Mucosa of rectum (tissue), 2 donors: ENCODE measurements around the gene FBXO15.

Experiments used
- H3K27ac ChIP-seq, 2 donors: one replicate each; pipeline ENCODE4 v1.7.0; 2013; ENCODE audit warnings: inconsistent platforms in 2 of 2, low read depth in 2 of 2, low read length in 2 of 2
- H3K27me3 ChIP-seq, 2 donors: one replicate each; pipeline ENCODE4 v1.7.0; 2013; ENCODE audit warnings: low read length in 2 of 2; ENCODE audit not compliant: control insufficient read depth in 2 of 2, insufficient read depth in 2 of 2
- H3K36me3 ChIP-seq, 2 donors: one replicate each; pipeline ENCODE4 v1.7.0; 2013; ENCODE audit warnings: low read length in 2 of 2; ENCODE audit not compliant: control insufficient read depth in 2 of 2, insufficient read depth in 2 of 2
- H3K4me1 ChIP-seq, 2 donors: one replicate each; pipeline ENCODE4 v1.7.0; 2013; ENCODE audit warnings: low read length in 2 of 2, mild to moderate bottlenecking in 1 of 2; ENCODE audit not compliant: control insufficient read depth in 2 of 2, insufficient read depth in 2 of 2
- H3K4me3 ChIP-seq, 2 donors: one replicate each; pipeline ENCODE4 v1.7.0; 2013; ENCODE audit warnings: low read length in 2 of 2
- H3K9ac ChIP-seq, 2 donors: one replicate each; pipeline ENCODE4 v1.7.0; 2013; ENCODE audit warnings: low read length in 2 of 2, low read depth in 1 of 2, mild to moderate bottlenecking in 1 of 2
- H3K9me3 ChIP-seq, 2 donors: one replicate each; pipeline ENCODE4 v1.7.0; 2013; ENCODE audit warnings: low read length in 2 of 2; ENCODE audit not compliant: control insufficient read depth in 2 of 2
- donor health status: healthy.
- donor health status: Normal muscosa, but diverticular disease.

FBXO15 gene

DNA sequence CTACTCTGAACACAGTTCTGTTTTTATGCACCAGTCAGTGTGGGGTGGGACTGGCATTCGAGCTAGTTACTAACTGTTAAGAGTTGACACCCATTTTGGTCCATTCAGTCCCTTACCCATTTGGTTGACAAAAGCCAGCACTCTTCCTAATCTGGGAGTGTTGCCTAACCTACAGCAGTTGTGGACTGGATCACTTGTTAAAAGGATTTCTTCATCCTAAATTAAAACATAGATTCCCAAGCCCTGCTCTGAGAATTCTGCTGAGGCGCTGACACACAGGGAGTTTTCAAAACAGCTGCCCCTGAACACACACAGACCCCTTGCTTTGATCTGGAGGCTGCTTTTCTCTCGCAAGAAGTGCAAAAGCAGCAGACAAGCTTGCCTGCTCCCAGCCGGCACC, 7.1 kb upstream of the FBXO15 start:
- H3K36me3 ChIP-seq: peaks cover 17 to 38% of the 10 kb centered on the region in 2 donors
- peaks cover 4 to 6% of the 10 kb centered on the region in 2 donors for H3K4me1 ChIP-seq
- no peaks in the 10 kb centered on the region for H3K9me3 ChIP-seq
- no peaks in the 10 kb centered on the region for H3K27me3 ChIP-seq
- no peak overlapping the region for H3K9ac ChIP-seq
- no peak overlapping the region for H3K27ac ChIP-seq
- no peak overlapping the region for H3K4me3 ChIP-seq

DNA sequence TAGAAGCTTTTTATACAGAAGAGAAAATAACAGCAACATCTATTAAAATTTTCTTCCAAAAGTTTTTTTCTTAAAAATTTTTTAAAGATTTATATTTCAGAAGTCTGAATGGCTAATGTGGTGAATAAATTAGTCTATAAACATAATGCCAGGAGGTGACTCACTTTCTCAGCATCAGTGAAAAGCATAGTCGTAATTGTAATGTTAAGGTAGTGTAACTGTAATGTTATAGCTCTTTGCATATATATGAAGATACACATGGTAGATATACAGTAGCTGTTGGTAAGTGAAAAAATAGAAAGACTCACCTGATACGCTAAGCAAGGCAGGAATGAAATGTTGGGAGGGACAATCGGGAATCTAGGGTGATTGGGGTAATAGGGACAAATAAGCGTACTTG, 6.2 kb upstream of the FBXO15 start:
- Histone ChIP-seq H3K27me3 (no peaks in the 10 kb centered on the region), H3K36me3 (peaks cover 17 to 28% of the 10 kb centered on the region in 2 donors), H3K4me3 (no peak overlapping the region), H3K27ac (no peak overlapping the region), H3K4me1 (peaks cover 11 to 14% of the 10 kb centered on the region in 2 donors), H3K9ac (no peak overlapping the region), H3K9me3 (no peaks in the 10 kb centered on the region)

DNA sequence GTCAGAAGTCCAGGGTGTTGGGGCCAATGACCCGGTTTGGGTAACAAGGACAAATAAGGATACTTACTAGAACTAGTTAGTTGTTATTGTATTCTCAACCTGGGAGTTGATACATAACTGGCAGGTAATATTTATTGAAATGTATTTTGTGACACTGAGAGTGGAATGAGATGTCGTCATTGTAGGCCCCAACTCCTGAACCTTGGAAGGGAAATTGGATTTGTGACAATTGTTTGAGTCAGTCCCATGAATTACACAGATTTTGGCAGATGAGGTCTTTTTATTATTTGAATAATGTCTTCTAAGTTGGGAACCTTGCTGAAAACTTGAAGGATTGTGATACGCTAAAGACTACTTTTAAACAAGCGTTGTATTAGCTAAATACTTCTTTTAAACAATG, 5.7 kb upstream of the FBXO15 start:
- H3K36me3 ChIP-seq: peaks cover 17 to 24% of the 10 kb centered on the region in 2 donors
- H3K27ac ChIP-seq: no peak overlapping the region
- no peak overlapping the region for H3K4me3 ChIP-seq
- H3K9me3 ChIP-seq: no peaks in the 10 kb centered on the region
- no peak overlapping the region for H3K9ac ChIP-seq
- H3K27me3 ChIP-seq: no peaks in the 10 kb centered on the region
- peaks cover 13 to 14% of the 10 kb centered on the region in 2 donors for H3K4me1 ChIP-seq

DNA sequence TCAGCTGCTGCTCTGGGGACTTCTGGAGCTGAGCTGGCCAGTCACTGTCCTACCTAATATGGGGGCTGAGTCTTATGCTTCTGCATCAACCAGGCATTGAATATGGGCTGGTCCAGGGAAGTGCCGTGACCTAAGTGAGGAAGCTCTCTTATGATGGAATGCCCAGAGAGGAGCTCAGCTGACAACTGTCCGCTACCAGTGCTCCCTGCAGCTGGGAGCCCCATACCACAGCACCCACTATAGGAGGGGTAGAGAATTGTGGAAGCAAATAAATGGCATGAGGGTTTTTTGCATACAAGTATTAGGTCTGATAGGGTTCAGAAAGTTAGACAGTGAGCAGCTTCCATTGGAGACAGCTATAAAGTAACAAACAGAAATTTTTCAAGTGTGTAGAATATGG, 5.2 kb upstream of the FBXO15 start:
- Histone ChIP-seq H3K4me3 (no peak overlapping the region), H3K27ac (no peak overlapping the region), H3K36me3 (peaks cover 17 to 19% of the 10 kb centered on the region in 2 donors), H3K9me3 (no peaks in the 10 kb centered on the region), H3K4me1 (peaks cover 13 to 14% of the 10 kb centered on the region in 2 donors), H3K9ac (no peak overlapping the region), H3K27me3 (no peaks in the 10 kb centered on the region)

DNA sequence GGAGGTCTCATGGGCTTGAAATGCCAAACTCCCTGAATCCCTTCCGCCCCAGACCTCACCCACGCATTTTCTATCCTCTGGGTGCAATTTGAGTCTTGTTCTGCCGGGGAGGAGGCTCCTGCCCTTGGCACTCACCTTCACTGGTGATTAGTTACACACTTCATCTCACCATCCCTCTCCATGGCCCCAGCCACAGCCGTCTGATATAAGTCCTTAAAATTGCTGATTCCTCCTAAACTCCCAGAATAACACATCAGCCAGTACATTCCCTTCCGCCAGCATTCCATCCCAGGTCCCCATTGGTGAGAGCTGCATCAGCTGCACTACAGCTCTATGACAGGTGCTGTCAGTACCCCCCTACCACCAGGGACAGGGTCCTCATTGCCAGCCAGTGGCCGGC, 4.6 kb upstream of the FBXO15 start:
- no peaks in the 10 kb centered on the region for H3K27me3 ChIP-seq
- H3K9ac ChIP-seq: no peak overlapping the region
- peaks cover 14 to 16% of the 10 kb centered on the region in 2 donors for H3K4me1 ChIP-seq
- no peaks in the 10 kb centered on the region for H3K9me3 ChIP-seq
- no peak overlapping the region for H3K27ac ChIP-seq
- no peak overlapping the region for H3K4me3 ChIP-seq
- H3K36me3 ChIP-seq: peaks cover 17% of the 10 kb centered on the region in 2 donors

DNA sequence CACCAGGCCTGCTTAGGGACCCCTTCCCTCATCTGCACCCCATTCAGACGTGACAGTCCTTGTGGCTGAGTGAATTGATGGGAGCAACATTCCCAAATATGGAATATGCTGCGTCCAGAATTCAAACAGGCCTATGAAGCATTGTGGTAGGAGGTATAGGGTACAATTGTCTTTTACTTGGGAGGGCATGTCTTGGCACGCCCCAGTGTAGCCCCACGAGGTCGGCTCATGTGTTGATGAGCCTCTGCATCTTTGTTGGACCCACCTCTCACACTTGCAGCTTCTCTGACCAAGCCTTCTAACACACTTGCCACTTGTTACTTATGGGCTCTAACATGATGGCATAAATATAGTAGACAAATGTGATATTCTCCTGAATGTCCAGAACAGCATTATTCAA, 2.2 kb upstream of the FBXO15 start:
- Histone ChIP-seq H3K9me3 (no peaks in the 10 kb centered on the region), H3K9ac (no peak overlapping the region), H3K27ac (no peak overlapping the region), H3K4me3 (peak overlapping the region in 1 of 2 donors; percentile 100), H3K4me1 (peaks cover 18 to 20% of the 10 kb centered on the region in 2 donors), H3K36me3 (peaks cover 3 to 4% of the 10 kb centered on the region in 2 donors), H3K27me3 (no peaks in the 10 kb centered on the region)

DNA sequence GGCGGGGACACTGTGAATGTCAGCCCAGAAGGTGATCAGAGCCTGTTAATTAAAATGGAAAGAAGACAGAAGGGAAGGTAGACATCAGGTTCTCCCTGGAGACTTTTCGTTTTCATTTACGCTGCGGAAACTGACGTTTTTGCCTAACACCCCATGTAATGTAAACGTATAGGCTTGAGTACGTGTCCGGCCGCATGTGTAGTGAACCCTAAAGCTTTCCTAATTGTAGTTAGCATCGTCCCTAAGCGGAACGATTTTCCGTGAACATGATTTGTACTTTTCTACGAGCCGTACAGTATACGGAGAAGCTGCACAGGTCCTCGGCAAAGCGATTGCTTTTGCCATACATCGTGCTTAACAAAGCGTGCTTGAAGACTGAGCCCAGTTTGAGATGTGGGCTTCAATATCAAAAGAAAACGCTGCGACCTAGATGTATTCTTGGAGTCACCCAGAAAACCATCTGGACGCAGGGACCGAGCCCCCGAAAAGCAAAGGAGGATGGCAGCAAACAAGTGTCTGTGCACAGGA, 973 bp upstream of the FBXO15 start:
- Histone ChIP-seq H3K9me3 (no peaks in the 10 kb centered on the region), H3K4me3 (peak overlapping the region; percentile 99 to 100), H3K36me3 (no peaks in the 10 kb centered on the region), H3K4me1 (peaks cover 18 to 20% of the 10 kb centered on the region in 2 donors), H3K27me3 (no peaks in the 10 kb centered on the region), H3K9ac (peak overlapping the region; percentile 85 to 91), H3K27ac (peak overlapping the region in 1 of 2 donors; percentile 94)

DNA sequence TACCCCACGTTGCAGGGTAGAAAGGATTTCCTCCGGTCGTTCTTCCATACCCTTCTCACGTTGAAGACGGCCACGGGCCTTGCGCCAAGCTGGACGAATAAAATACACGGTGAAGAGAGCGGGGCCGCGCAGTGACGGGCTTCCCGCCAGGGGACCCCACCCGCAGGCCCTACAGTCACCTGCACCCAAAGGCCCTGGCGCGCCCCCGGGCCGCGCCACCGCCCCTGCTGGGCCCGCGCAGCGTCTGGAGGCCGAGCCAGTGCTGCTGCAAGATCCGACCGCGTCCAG, 199 bp downstream of the FBXO15 start:
- H3K9ac ChIP-seq: peak overlapping the region in 1 of 2 donors; percentile 91
- no peaks in the 10 kb centered on the region for H3K27me3 ChIP-seq
- H3K4me1 ChIP-seq: peaks cover 18 to 20% of the 10 kb centered on the region in 2 donors
- no peaks in the 10 kb centered on the region for H3K9me3 ChIP-seq
- peak overlapping the region; percentile 90 to 94 for H3K27ac ChIP-seq
- no peaks in the 10 kb centered on the region for H3K36me3 ChIP-seq
- H3K4me3 ChIP-seq: peak overlapping the region; percentile 99 to 100

DNA sequence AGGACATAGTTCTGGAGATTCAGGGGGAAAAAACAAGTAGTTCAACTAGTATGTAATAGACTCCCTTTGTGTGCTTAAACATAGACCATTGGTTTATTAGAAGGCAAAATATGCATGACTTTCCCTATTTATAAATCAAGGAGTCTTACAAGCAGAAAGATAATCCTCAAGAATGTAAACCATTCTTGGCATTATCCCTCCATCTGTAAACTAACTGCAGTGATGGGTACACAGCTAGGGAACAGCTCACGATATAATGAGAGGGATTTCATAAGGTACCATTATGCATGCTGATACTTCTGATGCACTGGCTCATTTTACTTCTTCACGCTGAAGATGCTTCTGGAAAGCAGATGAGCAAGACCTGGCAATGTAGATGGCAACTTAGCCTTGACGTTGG, 878 bp downstream of the FBXO15 start:
- no peak overlapping the region for H3K27ac ChIP-seq
- H3K9ac ChIP-seq: no peak overlapping the region

DNA sequence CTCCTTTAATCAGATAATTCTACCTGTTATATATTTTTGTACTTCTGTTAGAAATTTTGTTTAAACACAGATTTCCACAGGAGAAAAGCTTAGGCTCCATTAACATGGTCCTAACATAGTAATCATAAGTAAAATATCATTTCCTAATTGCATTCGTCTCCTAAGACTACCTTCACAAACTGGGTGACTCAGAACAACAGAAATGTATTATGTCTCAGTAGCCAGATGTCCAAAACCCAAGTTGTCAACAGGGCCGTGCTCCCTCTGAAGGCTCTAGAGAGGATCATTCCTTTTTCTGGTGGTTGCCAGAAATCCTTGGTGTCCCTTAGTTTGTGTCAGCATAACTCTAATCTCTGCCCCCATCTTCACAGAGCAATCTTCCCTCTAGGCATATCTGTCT, 5.4 kb downstream of the FBXO15 start:
- no peak overlapping the region for H3K27ac ChIP-seq
- H3K36me3 ChIP-seq: no peaks in the 10 kb centered on the region
- no peaks in the 10 kb centered on the region for H3K9me3 ChIP-seq
- H3K27me3 ChIP-seq: peaks cover 2 to 3% of the 10 kb centered on the region in 2 donors
- no peak overlapping the region for H3K4me3 ChIP-seq
- H3K9ac ChIP-seq: no peak overlapping the region
- peaks cover 3% of the 10 kb centered on the region in 2 donors for H3K4me1 ChIP-seq

More for the DNA sequence above, 878 bp downstream of the FBXO15 start:
- Histone ChIP-seq H3K27me3 (no peaks in the 10 kb centered on the region), H3K4me1 (peaks cover 18 to 20% of the 10 kb centered on the region in 2 donors), H3K4me3 (peak overlapping the region; percentile 99 to 100), H3K36me3 (no peaks in the 10 kb centered on the region), H3K9me3 (no peaks in the 10 kb centered on the region)

DNA sequence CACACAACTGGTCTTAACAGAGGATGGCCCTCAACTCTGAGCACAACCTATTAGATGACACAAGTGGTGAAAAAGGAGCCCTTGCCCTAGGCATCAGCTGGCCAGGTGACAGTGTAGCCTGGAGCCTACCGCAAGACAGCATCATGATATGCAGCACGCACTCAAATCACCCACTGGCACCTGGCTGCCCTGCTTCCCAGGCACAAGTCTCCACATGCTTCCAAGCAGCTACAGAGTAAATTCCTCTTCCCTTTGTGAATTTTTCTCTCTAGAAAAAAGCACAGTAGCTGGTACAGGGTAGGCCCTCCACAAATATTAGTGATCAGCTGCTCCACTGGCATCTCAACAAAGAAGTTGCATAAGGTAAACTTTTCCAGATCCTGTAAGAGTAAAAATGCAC, 6.0 kb downstream of the FBXO15 start:
- Histone ChIP-seq H3K27ac (no peak overlapping the region), H3K9ac (no peak overlapping the region), H3K4me3 (no peak overlapping the region), H3K4me1 (no peaks in the 10 kb centered on the region), H3K36me3 (no peaks in the 10 kb centered on the region), H3K27me3 (peaks cover 2 to 3% of the 10 kb centered on the region in 2 donors), H3K9me3 (no peaks in the 10 kb centered on the region)
